NT2/D1 (cell line): ENCODE measurements around the gene WDR7.

Source experiments
- DNase-seq: peaks from one replicate; pipeline ENCODE4 v3.0.0-alpha.2; 2011; ENCODE audit warnings: low read depth, low spot score
- H3K27me3 ChIP-seq: 2 replicates; pipeline ENCODE4 v1.6.0; 2011; ENCODE audit warnings: mild to moderate bottlenecking; ENCODE audit not compliant: insufficient read length, insufficient read depth
- H3K36me3 ChIP-seq: 2 replicates; pipeline ENCODE4 v1.6.1; 2011; ENCODE audit warnings: mild to moderate bottlenecking, low read length, mixed read lengths; ENCODE audit not compliant: insufficient read depth, insufficient read length
- H3K4me1 ChIP-seq: 2 replicates; pipeline ENCODE4 v1.5.1; 2011; ENCODE audit not compliant: insufficient read depth, insufficient read length
- H3K4me3 ChIP-seq: 2 replicates; pipeline ENCODE4 v1.5.1; 2011; ENCODE audit warnings: low read depth; ENCODE audit not compliant: insufficient read length
- H3K9ac ChIP-seq: 2 replicates; pipeline ENCODE4 v1.6.0; 2011; ENCODE audit warnings: low read depth; ENCODE audit not compliant: insufficient read length
- H3K9me3 ChIP-seq: 2 replicates; pipeline ENCODE4 v1.5.1; 2011; ENCODE audit warnings: mild to moderate bottlenecking, low read length; ENCODE audit not compliant: insufficient read depth
- SUZ12 ChIP-seq: IDR thresholded peaks from 2 replicates; pipeline ENCODE4 v1.6.1; 2011; ENCODE audit not compliant: insufficient read length, insufficient read depth; ENCODE audit errors: extremely low read depth
- YY1 ChIP-seq: IDR thresholded peaks from 2 replicates; pipeline ENCODE4 v1.6.1; 2011; ENCODE audit not compliant: insufficient read length, insufficient read depth
- ZNF274 ChIP-seq: IDR thresholded peaks from 2 replicates; pipeline ENCODE4 v1.6.1; 2011; ENCODE audit warnings: mild to moderate bottlenecking, low read depth, low read length

The WDR7 gene

DNA sequence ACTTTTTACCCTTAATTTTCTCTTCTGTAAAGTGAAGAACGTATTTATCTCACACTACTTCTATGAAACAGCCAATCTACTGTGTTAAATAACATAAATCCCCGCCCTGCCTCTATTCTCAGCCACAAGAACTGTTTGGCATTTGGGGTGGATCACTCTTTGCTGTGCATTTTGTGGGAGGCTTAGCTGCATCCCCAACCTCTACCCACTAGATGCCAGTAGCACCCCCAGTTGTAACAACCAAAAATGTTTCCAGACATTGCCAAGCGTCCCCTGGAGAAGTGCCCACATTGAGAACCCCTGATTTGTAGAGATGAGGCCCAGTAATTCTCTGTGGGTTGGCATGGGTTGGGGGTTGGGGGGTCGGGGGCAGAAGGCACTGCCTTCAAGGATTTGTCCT, 401.0 kb downstream of the WDR7 start:
- Histone ChIP-seq H3K27me3 (no peaks in the 10 kb centered on the region), H3K36me3 (no peaks in the 10 kb centered on the region), H3K4me1 (no peaks in the 10 kb centered on the region), H3K9ac (no peak overlapping the region), H3K4me3 (no peak overlapping the region), H3K9me3 (peaks cover 26% of the 10 kb centered on the region; the same call in 1 of the 2 replicates)
- TF ChIP-seq YY1 (no peak), SUZ12 (no peak), ZNF274 (no peak)
- no peak for DNase-seq

DNA sequence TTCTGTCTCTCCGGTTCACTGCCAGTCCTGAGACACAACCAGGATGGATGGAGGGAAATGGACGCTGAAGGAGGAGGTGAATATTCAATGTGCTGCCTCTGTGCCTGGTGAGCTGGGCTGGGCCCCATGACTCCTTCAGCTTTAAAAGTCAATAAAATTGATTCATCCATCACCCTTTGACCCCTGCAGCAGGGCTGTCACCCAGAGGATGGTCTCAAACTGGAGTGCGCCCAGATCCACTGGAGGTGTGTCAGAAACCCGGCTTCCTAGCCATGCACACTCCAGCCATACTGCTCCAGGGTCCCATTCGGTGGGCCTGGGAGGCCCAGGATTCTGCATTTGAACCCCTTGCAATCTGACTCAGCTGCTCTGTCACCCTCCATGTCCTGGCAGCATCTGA, 401.6 kb downstream of the WDR7 start:
- TF ChIP-seq SUZ12 (no peak), ZNF274 (no peak), YY1 (no peak)
- Histone ChIP-seq H3K4me3 (no peak overlapping the region), H3K9ac (no peak overlapping the region), H3K4me1 (no peaks in the 10 kb centered on the region), H3K9me3 (peaks cover 26% of the 10 kb centered on the region; the same call in 1 of the 2 replicates), H3K36me3 (no peaks in the 10 kb centered on the region), H3K27me3 (no peaks in the 10 kb centered on the region)
- DNase-seq: no peak

DNA sequence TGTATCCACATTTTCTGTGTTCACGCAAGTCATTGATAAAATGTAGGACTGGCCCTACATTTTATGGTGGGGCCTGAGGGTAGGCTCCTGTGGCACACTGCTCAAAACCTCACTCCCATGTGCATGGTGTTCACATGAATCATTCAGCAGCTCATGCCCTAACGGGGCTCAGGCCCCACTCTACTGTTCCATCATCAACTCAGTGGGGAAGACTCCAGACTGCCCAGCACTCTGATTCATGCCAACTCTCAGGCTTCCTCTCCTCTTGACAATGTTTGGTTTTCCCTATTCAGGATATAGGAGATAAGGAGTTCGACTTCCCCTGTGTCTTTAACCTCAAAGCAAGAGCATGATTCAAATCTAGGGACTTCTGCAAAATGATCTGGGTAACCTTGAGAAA, 403.7 kb downstream of the WDR7 start:
- no peak for TF ChIP-seq SUZ12
- no peak for TF ChIP-seq YY1
- no peak for TF ChIP-seq ZNF274
- no peaks in the 10 kb centered on the region for H3K4me1 ChIP-seq
- no peak overlapping the region for H3K9ac ChIP-seq
- no peaks in the 10 kb centered on the region for H3K27me3 ChIP-seq
- H3K4me3 ChIP-seq: no peak overlapping the region
- H3K36me3 ChIP-seq: no peaks in the 10 kb centered on the region
- DNase-seq: no peak
- peaks cover 26% of the 10 kb centered on the region; the same call in 1 of the 2 replicates for H3K9me3 ChIP-seq

DNA sequence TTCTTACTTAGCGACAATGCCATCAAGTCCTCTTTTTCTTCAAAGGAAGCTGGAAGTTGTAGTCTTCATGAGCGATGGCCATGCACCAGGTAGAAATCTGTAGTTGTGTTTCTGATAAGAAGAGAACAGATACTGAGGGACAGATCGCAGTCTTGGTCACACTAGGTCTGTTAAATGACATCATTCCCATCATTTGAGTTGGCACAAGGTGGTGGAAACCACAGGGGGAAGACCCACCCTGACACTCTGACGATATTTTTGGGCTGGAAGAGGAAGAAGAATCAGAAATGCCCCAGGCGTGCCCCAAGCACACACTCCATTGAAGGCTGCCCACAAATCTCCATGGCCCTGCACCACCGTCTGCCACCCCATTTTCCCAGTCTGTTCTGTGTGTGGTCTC, 406.7 kb downstream of the WDR7 start:
- TF ChIP-seq YY1: no peak
- TF ChIP-seq ZNF274: no peak
- no peak for TF ChIP-seq SUZ12
- Histone ChIP-seq H3K9ac (no peak overlapping the region), H3K4me3 (no peak overlapping the region), H3K27me3 (no peaks in the 10 kb centered on the region), H3K9me3 (peaks cover 22% of the 10 kb centered on the region; the same call in 1 of the 2 replicates), H3K4me1 (no peaks in the 10 kb centered on the region), H3K36me3 (no peaks in the 10 kb centered on the region)
- no peak for DNase-seq

DNA sequence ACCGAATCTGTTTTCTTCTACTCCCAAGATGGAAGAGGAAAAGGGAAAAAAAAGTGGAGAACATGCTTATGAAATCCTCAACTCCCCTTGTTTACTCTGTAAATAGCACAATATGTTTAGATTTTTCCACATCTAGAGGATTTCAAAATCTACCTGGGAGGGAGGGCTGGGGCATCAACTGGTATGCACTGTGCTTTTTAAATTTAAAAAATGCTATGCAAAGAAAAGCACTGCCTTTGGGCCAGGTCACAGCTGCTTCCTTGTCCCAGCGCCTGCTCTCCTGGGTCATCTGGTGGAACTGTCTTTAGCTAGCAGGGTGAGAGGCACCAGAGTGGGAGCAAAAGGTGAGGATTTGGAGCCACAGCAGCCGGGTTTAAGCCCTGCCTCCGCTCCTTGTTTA, 407.6 kb downstream of the WDR7 start:
- Histone ChIP-seq H3K9me3 (peaks cover 14% of the 10 kb centered on the region; the same call in 1 of the 2 replicates), H3K4me1 (peaks cover 2% of the 10 kb centered on the region), H3K27me3 (no peaks in the 10 kb centered on the region), H3K36me3 (no peaks in the 10 kb centered on the region), H3K4me3 (no peak overlapping the region), H3K9ac (no peak overlapping the region)
- TF ChIP-seq SUZ12: no peak
- no peak for TF ChIP-seq YY1
- no peak for TF ChIP-seq ZNF274
- no peak for DNase-seq

DNA sequence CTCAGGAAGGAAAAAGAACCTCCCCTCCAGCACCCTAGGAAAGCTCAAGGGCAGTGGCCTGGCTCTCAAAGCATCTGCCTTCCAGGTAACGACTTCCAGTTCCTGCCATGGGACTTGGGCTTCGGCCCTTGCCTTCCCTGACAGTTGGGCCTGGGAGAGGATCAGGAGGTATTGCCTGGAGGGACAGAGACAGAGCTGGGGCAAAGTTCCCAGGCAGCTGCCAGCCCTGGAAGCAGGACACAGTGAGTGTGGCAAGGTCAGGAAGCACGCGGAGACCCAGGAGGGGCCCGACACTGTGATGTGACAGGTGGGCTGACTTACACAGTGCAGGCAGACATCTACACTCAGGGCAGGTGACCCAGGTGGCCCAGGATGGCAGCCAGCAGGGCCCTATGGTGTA, 408.2 kb downstream of the WDR7 start:
- no peak overlapping the region for H3K4me3 ChIP-seq
- no peaks in the 10 kb centered on the region for H3K36me3 ChIP-seq
- TF ChIP-seq YY1: no peak
- no peak for TF ChIP-seq SUZ12
- TF ChIP-seq ZNF274: no peak
- peaks cover 2% of the 10 kb centered on the region for H3K4me1 ChIP-seq
- no peak for DNase-seq
- peaks cover 8% of the 10 kb centered on the region; the same call in 1 of the 2 replicates for H3K9me3 ChIP-seq
- no peak overlapping the region for H3K9ac ChIP-seq
- no peaks in the 10 kb centered on the region for H3K27me3 ChIP-seq

DNA sequence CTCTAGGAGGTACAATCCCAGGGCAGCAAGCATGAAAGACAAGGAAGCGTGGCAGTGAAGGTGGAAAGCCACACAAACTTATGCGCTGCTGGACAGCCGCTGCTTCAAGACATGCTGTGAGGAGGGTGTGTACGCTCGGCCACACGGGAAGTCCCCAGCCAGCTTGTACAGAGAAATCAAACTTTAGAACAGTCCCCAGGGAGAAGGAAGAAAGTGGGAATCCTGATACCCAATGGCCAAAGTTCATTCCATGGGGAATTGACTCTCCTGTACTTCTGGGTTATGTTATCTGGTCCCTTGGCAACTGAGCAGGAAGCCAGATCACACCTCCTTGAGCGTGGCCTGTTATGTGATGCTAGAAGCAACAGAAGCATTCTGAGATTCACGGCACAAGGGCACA, 409.7 kb downstream of the WDR7 start:
- Histone ChIP-seq H3K4me3 (no peak overlapping the region), H3K36me3 (no peaks in the 10 kb centered on the region), H3K4me1 (peaks cover 2% of the 10 kb centered on the region), H3K9ac (no peak overlapping the region), H3K9me3 (no peaks in the 10 kb centered on the region), H3K27me3 (no peaks in the 10 kb centered on the region)
- DNase-seq: no peak
- TF ChIP-seq YY1 (no peak), SUZ12 (no peak), ZNF274 (no peak)
